ENCODE measurements around the gene RNU1-2.
"Not testable (repeated sequence)": the region's sequence is repeated elsewhere in the genome, so short reads cannot be mapped to it uniquely, and the experiment has no call there.

RNU1-2 gene

DNA sequence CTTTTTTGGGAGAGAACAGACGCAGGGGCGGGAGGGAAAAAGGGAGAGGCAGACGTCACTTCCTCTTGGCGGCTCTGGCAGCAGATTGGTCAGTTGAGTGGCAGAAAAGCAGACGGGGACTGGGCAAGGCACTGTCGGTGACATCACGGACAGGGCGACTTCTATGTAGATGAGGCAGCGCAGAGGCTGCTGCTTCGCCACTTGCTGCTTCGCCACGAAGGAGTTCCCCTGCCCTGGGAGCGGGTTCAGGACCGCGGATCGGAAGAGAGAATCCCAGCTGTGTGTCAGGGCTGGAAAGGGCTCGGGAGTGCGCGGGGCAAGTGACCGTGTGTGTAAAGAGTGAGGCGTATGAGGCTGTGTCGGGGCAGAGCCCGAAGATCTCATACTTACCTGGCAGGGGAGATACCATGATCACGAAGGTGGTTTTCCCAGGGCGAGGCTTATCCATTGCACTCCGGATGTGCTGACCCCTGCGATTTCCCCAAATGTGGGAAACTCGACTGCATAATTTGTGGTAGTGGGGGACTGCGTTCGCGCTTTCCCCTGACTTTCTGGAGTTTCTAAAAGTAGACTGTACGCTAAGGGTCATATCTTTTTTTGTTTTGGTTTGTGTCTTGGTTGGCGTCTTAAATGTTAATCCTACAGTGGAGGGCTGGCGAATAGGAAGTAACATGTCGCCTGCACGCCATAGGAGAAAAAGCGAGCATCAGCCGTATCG lies at the start of gene RNU1-2:
Gene RNU1-2, plus strand, starts transcription at position 383 of the 718 bp plus-strand sequence.
- DNase-seq, result peak; percentile 83

DNA sequence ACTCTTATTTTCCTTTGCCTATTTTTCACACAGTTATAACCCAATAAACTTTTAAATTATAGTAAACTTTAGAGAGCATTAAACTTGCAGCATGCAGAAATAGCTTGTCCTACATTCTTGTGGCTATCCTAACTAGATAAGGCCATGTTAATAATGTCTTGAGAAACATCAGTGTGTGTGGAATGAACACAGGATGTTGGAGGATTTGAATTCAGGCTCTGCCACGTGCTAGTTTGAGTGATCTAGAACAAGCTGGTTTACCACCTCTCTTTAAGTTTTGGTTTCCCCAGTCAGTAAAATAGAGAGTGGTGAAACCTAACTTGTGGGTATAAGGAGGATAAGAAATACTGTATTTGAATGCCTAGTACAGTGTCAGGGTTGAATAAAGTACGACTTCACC lies 39.6 kb upstream of the RNU1-2 start:
- not testable (repeated sequence) for DNase-seq

DNA sequence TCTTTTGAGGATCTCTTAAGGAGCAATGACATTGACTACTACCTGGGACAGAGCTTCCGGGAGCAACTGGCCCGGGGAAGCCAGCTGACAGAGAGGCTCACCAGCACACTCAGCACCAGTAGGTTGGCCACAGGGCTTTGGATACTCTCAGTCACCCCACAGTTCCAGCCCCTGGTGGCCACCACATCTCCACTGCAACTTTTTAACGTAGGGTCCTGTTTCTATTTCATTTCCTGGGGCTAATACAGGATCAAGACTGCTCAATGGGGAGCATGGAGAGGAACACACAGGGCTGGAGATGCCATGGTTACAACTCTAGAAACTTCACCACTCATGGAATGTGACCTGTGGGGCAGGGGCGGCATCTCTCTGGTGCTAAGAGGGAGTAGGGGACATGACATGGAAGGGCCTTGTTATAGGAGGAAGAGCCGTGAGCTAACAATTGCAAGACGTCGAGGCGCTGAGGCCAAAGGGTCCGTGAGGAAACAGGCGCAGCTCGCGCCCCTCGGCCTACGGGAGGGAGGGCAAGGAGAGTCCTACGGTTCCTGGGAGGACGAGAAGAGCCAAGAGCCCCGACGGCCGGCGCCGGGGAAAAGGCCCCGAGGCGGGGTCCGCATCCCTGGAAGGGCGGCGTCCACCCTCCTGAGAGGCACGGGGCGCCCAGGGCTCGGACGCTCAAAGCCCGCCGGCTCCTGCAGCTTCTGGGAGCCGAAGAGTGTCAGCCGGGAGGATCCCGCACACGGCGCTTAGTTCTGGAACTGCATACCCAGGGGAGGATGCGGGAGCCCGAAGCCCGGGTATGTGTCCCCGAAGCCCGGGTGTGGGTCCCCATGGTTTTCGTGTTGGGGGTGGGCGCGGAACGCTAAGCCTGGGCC lies 36.4 kb upstream of the RNU1-2 start:
- not testable (repeated sequence) for DNase-seq

DNA sequence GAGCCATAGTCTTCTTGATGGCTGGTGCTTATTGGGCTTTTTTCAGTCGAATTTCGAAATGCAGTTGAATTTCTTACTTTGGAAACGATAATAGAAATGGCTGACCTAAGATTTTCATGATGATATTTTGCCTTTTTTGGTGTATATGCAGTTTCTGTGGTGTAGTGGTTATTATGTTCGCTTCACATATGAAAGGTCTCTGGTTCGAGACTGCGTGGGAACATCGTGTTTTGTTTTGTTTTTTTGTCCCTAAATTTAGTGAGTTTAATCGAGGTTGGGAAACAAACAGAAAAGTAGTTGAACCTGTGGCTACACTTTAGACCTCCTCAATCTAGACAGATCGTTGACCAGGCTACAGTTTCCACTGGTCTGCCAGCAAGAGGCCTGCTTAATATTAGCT lies 35.7 kb upstream of the RNU1-2 start:
- DNase-seq, result not testable (repeated sequence)

DNA sequence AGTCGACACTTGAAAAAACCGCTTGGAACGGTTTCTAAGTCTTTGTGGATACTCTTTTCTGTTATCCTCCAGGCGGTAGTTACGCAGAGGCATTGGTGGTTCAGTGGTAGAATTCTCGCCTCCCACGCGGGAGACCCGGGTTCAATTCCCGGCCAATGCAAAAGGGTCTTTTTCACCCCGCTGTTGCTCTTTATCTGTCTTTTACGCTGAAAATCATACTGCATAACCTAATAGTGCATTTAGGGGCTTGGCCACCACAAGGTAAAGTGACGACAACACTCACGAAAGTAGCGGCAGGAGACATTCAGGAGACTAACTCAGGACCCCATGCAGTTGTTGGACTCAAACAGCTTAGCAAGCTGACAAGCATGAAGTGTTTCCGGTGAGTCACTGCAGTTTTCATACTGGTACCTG lies 33.9 kb upstream of the RNU1-2 start:
- not testable (repeated sequence) for DNase-seq

DNA sequence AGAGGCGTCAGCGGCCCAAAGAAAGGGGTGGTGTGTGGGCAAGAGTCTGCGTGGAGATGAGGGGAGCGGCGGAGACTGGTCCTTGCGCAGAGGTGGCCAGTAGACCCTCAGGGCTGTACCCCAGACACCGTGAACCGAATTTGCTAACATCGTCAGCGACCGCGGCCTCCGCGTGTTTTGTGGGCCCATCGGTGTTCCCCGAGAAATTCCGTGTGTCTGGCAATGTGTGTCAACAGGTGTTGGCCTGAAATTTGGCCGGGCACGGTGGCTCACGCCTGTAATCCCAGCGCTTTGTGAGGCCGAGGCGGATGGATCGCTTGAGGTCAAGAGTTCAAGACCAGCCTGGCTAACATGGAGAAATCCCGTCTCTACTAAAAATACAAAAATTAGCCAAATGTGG lies 33.4 kb upstream of the RNU1-2 start:
- DNase-seq, result not testable (repeated sequence)

GRCh38 chr1:16863024-16863423 lies 32.8 kb upstream of the RNU1-2 start:
- not testable (repeated sequence) for DNase-seq

- DNase-seq, result not testable (repeated sequence)
Observed at GRCh38 chr1:16866926-16867707, 28.7 kb upstream of the RNU1-2 start.

- not testable (repeated sequence) for DNase-seq
Observed at GRCh38 chr1:16868787-16869186, 27.0 kb upstream of the RNU1-2 start.

- DNase-seq, result not testable (repeated sequence)
Observed at GRCh38 chr1:16869996-16870395, 25.8 kb upstream of the RNU1-2 start.

GRCh38 chr1:16871171-16871570 lies 24.6 kb upstream of the RNU1-2 start:
- DNase-seq, result not testable (repeated sequence)

DNA sequence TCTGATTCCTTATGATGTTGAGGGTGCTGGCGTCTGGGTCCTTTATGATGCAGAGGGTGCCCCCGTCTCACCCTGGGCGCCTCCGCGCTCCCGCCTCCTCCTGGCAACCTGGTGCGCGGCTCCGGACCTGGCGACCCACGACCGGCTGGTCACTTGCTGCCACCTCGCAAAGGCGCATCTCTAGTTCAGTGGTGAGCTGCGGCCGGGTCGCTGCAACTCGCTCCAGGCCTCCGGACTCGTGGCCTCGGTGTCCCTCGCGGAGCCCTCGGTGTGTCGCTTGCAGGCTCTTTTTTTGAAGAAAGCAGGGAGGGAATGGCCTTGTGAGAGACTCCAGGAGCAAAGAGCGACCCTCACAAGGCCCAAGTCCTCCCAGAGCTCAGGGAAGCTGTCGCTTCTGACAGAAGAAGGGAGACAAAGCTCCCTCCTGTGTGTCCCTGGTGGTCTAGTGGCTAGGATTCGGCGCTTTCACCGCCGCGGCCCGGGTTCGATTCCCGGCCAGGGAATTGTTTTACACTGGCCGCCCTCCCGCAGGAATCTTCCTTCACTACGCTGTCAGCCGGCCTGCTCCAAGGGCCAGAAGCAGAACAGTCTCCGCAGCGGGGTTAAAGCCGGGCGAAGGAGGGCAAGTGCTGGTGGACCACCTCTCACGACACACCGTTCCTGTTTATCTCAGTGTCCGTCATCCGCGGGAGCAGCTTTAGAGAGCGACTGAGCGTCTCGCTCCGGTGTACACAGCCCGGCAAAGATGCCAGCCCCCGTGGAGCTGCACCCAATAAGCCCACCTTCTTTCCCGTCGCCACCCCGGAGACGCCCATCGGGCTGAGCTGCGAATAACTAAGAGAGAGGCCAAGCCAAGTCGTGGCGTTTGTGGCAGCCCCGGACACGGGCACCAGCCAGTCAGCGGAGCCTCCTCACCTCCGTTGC lies 23.4 kb upstream of the RNU1-2 start:
- peak; percentile 50 for DNase-seq

DNA sequence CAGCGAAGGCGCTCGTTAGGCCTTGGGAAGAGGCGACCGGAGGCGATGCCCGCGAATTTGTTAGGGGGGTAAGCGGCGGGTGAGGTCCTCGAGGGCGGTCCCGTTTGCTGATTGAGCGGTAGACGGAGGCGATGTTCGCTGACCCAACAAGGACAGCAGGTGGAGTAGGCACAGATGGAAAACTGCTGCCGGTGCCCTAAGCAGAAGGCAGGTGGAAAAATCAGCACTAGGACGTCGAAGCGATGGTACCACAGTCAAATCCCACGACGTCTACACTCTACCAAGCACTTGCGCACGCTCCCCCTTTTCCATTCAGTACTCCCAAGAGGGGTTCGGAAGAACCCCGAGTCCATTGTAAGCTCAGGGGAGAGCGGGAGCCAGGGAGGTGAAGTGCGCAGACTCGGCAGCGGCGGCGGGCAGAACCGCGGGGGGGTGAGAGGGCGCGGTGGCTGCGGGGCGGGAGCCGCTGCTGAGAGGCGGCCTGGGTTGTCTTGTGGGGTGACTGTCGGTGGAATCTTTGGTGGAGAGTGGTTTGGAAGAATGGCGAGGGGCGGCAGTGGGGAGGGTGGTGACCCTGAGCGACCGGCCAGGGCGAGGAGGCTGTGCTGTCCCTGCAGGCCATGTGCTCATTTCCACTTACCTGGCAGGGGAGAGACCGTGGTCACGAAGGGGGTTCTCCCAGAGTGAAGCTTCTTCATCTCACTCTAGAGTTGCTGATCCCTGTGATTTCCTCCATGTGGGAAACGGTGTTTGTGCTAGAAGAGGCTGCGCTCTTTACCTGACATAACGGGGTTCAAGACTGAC lies 22.5 kb upstream of the RNU1-2 start:
- peak; percentile 68 for DNase-seq

GRCh38 chr1:16874968-16875765 lies 20.6 kb upstream of the RNU1-2 start:
- not testable (repeated sequence) for DNase-seq

- DNase-seq, result not testable (repeated sequence)
Observed at GRCh38 chr1:16881742-16882141, 14.0 kb upstream of the RNU1-2 start.

DNA sequence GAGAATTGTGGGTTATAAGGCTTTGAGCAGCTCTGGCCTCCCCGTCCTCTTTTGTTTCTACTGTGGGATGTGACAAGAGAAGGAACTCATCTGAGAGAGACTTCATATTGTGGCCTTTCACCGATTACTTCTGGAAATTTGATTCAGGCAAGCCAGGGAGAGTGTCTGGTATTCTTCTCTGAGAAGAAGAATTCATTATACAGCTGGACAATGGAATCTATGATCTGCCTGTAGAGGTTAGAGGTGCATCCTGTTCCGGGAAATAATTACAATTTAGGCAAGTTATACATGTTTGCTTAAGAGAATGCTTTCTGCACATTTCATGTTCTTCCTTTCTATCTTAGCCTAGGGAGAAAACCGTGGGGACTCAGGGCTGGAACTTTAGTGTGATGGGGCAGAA lies 12.8 kb upstream of the RNU1-2 start:
- no peak for DNase-seq

DNA sequence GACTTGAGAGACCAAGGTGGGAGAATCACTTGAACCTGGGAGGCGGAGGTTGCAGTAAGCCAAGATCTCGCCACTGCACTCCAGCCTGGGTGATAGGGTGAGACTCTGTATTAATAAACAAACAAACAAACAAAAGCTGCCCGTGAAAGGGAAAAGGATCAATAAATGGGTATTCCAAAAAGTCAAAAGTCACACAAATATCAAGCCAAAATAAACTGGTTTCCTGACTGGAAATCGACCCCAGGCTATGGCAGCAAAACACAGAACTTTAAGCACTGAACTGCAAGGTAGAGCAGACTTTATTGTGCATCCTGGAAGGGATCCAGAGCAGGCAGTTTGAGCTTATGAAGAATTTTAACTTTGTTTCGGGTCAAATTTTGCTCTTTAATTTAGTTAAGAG lies 11.3 kb upstream of the RNU1-2 start:
- not testable (repeated sequence) for DNase-seq

DNA sequence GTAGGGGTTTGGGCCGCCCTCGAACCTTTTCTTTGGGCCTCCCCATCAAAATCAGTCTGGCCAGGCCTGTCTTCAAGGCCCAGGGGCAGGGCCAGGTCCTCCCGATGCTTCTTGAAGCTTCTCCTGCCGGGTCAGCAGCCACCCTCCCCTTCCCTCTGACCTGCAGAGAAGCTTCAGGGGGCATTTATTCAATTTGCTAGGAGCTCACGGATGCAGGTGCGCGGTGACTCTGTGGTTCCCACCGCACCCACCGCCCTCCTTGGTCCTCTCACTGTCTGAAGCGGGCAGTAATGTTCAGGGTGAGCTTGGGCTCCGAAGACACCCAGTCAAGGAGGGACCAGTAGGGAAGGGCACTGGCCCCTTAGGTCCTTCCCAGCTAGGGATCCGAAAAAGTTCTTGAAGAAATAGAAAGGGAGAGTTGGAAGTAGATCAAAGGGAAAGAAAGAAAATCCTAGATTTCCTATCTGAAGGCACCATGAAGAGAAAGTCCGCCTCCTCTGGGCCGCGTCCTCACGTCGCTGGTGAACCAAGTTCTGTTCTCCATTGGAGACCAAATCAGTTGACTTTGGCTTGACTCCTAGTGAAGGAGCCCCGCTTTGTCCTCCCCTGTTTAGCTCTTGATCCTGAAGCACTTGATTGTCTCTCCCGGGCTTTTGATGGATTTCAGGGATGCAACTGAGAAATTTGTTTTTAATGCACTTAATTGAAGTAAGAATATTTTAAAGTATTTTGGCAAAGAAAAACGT lies 8.7 kb upstream of the RNU1-2 start:
- no peak for DNase-seq

All from stimulated activated CD4-positive, alpha-beta T cell treated with anti-CD3 and anti-CD28 coated beads, Interleukin-4, amount 100 ng/mL, for 1 hour (primary cell).